Inferior parietal cortex (tissue), 1 donor: Measurements from ENCODE around the gene HIRIP3.

Experiments
- DNase-seq: peaks from one replicate; pipeline ENCODE4 v3.0.0-alpha.2; 2016; ENCODE audit errors: extremely low spot score

The HIRIP3 gene

GRCh38 chr16:29999605-30000004 lies 4.2 kb upstream of the HIRIP3 start:
- no peak for DNase-seq

- DNase-seq: no peak
These were observed 1.4 kb upstream of the HIRIP3 start for GRCh38 chr16:29996766-29997250.

- DNase-seq: peak; percentile 98
These were observed 721 bp upstream of the HIRIP3 start, which contains the start of gene INO80E for GRCh38 chr16:29995911-29996765. Gene INO80E (plus strand): TSS chr16:29996241. CDS start chr16:29996311, 70 bp downstream.

GRCh38 chr16:29994600-29995323 lies 655 bp downstream of the HIRIP3 start:
- no peak for DNase-seq

GRCh38 chr16:29993903-29994599 lies 1.4 kb downstream of the HIRIP3 start:
- DNase-seq: no peak

- no peak for DNase-seq
These were observed 2.1 kb downstream of the HIRIP3 start for GRCh38 chr16:29993191-29993902.

GRCh38 chr16:29992344-29992967 lies 3.0 kb downstream of the HIRIP3 start:
- no peak for DNase-seq

GRCh38 chr16:29991571-29991904 lies 3.9 kb downstream of the HIRIP3 start:
- DNase-seq: no peak

GRCh38 chr16:29990883-29991570 lies 4.4 kb downstream of the HIRIP3 start:
- DNase-seq: no peak

GRCh38 chr16:29990034-29990433 lies 5.4 kb downstream of the HIRIP3 start:
- DNase-seq: no peak

GRCh38 chr16:29989111-29989858 lies 6.1 kb downstream of the HIRIP3 start:
- DNase-seq: no peak

- no peak for DNase-seq
These were observed 6.9 kb downstream of the HIRIP3 start for GRCh38 chr16:29988346-29989075.

- no peak for DNase-seq
These were observed 7.9 kb downstream of the HIRIP3 start for GRCh38 chr16:29987371-29988085.

GRCh38 chr16:29986931-29987330 lies 8.5 kb downstream of the HIRIP3 start:
- DNase-seq: no peak

- DNase-seq: no peak
These were observed 9.2 kb downstream of the HIRIP3 start for GRCh38 chr16:29986231-29986630.

GRCh38 chr16:29985271-29985811 lies 10.1 kb downstream of the HIRIP3 start:
- no peak for DNase-seq

GRCh38 chr16:29984764-29985147 lies 10.7 kb downstream of the HIRIP3 start:
- DNase-seq: no peak

GRCh38 chr16:29984137-29984763 lies 11.2 kb downstream of the HIRIP3 start:
- no peak for DNase-seq
